Activated CD4-positive, alpha-beta T cell treated with anti-CD3 and anti-CD28 coated beads for 1 hour (primary cell): Measurements from ENCODE around the gene ATP8A2.

ENCODE experiments used
- DNase-seq: peaks from one replicate; pipeline ENCODE4 v3.0.0-alpha.2; 2020

ATP8A2 gene

DNA sequence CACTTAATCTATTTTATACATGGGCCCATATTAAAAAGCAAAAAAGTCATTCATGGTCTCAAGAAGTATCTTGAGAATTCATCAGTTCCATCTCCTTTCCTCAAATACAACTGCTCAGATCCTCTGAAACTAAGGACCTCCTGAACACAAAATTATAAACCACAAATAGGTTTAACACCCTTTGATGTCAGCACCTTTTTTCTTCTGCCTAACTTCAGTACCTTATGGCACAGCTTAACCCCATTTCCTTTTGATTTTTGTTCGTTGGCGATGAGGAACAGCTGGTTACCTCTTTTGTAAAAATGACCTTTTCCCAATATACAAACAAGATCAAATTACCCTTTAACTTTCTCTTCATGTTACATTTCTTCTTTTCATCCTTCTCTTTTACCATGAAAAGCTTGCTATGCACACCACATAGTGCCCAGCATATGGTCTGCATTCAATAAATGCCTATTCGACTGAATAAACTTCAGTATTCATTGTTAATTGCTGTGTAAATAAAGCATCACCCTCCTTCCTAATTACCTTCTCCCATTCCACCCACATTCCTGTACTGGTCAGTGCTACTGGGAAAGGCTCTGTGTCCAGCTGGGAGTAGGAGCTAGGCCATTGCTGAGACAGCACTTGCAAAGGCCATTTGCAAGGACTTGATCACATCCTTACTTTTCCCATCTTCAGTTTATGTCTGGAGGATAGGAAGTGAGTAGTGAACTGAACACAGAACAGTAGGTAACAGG lies 362.1 kb downstream of the ATP8A2 start:
- no peak for DNase-seq

GRCh38 chr13:25738342-25739196 lies 366.8 kb downstream of the ATP8A2 start:
- no peak for DNase-seq

- DNase-seq, result no peak
Measured at GRCh38 chr13:25739376-25739775, 367.6 kb downstream of the ATP8A2 start.

DNA sequence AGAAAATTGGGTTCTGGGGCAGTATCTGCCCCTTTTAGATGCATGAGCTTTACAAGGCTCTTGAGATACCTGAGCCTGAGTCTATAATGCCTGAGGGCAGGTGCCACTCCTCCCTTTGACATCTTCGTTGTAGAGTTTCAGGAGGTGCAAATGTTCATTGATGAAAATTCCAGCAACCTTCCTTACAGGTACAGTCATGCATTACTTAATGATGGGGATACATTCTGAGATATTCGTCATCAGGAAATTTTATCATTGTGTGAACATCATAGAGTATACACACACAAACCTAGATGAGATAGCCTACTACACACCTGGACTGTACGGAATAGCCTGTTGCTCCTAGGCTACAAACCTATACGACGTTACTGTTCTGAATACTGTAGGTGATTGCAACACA lies 370.0 kb downstream of the ATP8A2 start:
- no peak for DNase-seq

DNA sequence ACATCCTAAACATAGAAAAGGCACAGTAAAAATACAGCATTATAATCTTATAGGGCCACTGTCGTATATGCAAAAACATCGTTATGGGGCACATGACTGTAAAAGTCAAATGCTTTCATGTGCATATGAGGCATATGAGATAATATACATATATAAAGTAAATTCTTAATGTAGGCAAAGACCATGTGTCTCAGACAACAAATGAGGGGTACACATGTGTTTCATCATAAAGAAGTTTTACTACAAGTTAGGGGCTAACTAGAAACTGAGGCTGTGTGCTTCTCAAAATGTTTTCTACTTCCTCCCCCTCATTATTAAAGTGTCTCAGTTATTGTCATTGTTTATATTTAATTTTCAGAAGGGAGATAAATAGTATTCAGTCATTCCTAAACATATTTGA lies 370.4 kb downstream of the ATP8A2 start:
- no peak for DNase-seq

GRCh38 chr13:25743421-25743820 lies 371.6 kb downstream of the ATP8A2 start:
- DNase-seq, result no peak

DNA sequence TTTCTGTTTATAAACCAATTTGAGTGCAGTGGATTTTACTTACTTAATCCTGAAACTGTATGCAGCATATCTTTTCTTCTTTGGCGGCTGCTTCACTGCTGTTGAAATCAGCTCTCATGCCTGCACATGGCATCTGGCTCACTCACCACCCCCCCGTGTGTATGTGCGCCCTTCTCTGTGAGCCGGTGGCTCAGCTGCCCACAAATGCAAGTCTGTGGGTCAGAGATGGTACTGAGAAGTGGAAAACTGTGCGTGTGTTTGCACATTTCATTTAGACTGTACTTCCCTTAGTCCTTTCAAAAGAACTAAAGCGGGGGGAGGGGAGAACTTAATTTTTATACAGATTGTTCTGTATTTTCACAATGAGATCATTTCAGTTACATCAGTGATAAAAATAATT lies 372.4 kb downstream of the ATP8A2 start:
- DNase-seq, result no peak

DNA sequence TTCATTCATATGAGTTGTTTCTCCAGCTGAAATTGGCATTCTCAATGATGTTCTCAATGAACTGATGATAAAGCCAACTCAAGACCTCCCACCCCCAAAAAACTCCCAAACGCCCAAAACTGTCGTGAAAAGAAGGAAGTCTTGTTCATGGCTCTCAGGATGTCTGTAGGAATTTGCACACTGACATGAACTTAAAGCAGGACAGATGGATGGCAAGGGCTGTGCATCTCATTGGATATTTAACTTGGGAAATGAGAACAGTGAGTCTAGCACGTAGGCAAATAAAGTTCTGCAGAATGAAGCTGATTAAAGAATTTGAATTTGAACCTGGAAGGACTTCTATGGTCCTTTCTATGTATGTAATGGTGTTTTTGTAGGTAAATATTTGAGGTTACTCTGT lies 374.4 kb downstream of the ATP8A2 start:
- no peak for DNase-seq

DNA sequence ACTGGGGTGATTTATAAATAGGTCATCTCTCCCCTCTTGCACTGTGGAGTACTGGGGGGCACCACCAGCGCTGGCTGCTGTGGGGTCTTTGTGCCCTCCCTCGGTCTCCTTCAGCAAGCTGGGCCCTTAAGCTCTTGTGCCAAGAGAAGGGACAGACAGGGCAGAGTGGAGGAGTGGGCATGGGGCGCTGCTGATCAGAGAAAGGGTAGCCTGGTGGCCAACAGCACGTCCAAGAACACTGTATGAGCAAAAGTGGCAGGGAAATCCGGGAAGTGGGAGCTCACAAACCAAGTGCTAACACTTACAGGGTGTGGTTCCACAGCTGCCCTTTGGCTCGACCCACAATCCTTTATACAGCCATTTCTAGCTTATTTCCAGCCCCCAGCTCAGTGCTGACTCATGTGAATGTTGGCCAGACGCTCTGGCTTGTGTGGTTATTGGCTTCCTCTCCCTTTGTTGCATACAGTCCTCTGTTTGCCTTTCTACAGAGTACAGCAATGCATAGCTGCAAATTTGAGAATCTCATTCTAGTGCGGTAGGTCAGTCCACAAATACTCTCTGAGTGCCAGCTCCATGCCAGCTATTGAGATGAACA lies 381.3 kb downstream of the ATP8A2 start:
- DNase-seq, result no peak

DNA sequence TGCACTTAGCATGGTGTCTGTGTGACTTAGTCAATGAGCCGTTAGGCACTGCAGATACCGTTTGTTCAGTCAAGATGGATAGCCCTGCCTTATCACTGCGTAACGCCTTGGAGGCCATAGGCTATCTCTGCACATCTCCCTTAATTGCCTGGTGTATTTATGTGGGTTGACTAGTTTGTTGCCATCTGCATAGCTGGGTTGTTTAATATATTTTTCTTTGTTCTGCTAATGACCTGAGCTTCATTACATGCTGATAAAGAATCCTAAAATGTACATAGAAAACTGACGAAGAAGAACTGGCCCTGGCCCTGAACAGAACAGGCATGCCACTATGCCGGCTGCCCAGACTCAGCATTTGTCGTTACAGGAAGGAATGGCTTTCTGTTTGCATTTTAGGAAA lies 382.2 kb downstream of the ATP8A2 start:
- DNase-seq, result no peak

GRCh38 chr13:25756251-25756650 lies 384.5 kb downstream of the ATP8A2 start:
- DNase-seq, result no peak

DNA sequence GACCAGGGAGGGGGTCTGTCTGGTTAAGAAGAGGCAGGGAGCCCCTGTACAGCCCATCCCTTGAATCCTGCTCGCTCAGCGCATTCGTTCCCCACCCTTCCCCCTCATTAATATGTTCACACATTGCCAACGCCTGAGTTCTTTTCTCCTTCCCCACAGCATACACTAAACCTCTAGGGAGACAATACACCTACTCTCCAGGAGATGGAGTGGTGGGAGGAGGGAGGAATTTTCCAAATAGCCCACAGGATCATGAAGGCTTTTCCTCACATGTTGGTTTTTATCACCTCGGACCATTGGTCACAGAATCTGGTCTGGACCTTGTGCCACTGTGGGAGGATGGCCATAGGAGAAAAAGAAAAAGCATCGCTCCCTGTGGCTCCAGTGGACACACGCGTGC lies 385.1 kb downstream of the ATP8A2 start:
- no peak for DNase-seq

DNA sequence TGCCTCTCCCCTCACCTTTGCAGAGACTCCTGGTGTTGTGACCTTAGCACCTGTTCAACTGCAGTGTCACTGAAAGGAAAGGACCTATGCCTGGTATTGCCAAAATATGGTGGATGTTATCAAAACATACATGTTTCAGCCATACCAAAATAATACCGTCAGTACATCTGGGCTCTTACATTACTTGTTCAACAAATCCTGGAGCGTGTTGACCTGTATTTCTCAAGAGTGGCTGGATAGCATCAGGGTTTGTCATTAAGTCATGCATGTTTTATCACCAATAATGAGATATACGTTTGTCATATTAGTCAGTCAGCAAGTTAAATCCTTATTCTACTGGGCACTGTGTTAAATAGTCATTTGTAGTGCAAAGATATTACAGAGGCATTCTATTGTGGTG lies 389.3 kb downstream of the ATP8A2 start:
- DNase-seq, result no peak

GRCh38 chr13:25762281-25762680 lies 390.5 kb downstream of the ATP8A2 start:
- no peak for DNase-seq

DNA sequence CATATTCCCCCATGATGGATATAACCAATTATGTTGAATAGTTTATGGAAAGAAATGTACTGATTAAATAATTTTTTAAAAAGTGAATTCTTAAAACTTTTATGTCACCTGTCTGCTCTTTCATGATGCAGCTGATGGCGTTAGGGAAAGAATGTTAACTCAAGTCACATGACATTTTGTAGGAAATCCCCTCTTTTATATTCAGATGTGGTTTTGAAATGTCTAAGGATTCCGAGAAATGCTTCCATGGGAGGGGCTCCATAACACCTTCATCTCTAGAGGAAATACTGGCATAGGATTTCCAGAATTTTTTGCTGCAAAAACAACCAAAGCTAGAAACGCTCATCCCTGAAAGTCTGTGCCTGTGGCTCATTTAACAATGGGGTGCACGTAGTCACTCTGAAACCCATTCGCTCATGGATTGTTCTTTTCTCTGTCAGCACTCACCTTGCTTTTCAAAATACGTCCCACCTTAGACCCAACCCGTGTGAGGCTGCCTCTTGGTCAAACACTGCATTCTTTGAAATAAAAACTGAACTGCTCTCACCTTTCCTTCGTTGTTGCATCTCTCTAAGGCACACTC lies 391.1 kb downstream of the ATP8A2 start:
- no peak for DNase-seq

DNA sequence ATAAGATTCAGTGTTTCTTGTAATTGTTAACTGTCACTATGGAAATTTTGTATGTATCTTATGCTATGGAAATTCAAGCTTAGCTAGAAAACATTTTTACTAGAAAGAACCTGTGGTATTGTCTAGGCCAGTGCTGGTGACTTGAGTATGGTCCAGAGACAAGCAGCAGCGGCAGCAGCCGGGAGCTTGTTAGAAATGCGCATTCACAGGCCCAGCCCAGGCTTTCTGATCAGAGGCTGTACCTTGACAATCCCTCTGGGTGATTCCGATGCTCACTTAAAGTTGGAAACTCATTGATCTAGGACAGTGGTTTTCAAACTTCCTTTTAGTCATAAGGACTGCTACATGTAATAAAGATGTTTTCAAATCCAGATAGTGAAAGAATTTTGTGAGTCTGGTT lies 392.6 kb downstream of the ATP8A2 start:
- DNase-seq, result no peak

DNA sequence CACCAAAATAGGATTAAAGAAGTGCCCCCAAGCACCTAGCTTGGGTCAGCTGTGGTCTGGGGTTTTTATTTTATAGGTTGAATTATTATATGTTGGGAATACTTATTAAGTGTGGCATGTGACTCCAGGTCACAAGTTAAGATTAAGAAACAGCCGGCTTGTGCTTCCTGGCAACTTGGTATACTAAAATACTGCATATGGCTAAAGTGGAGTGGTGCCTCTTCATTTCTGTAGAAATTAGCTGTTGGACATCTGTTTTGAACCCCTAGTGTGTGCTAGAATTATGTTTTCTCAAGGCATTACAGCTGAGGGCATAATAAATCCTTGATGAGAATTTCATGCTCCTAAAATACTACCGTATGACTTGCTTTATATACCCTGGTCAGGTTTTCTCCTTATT lies 393.5 kb downstream of the ATP8A2 start:
- DNase-seq, result no peak

DNA sequence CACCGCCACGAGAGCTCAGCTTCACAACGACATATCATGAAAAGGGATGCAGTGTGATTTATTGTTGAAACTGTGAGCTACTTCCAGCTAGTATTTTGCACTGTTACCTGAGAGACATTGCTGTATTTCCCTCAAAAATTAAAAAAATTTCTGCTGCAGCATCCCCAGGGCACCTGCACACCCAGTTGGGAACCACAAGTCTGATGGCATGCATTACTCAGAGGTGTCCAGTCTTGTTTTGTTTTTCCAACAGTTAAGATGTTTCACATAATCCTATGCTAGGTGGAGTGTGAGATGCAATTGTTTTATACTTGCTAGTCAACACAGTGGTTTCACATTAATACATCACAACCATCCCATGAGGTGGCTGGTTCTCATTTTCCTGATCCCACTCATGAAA lies 394.8 kb downstream of the ATP8A2 start:
- no peak for DNase-seq

- no peak for DNase-seq
Measured at GRCh38 chr13:25766991-25767390, 395.2 kb downstream of the ATP8A2 start.

DNA sequence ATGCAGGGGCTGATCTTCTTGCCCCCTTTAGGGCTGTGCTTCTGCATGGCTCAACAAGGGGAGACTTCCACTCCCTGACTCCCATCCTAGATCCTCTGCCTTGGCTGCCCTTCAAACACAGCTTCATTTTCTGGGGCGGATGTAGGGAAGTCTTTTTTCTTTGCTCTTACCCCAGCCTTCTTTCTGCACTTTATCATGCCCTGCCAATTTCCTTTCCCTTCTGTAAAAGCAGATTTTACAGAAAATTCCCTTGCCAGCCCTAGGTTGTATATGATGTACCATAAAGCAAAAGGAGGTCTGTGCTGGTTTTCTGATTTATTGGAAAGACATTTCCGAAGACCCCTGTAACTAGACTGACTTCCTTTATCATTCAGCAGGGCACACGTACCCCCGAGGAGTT lies 396.6 kb downstream of the ATP8A2 start:
- DNase-seq, result no peak

- DNase-seq, result no peak
Measured at GRCh38 chr13:25768838-25769237, 397.1 kb downstream of the ATP8A2 start.

DNA sequence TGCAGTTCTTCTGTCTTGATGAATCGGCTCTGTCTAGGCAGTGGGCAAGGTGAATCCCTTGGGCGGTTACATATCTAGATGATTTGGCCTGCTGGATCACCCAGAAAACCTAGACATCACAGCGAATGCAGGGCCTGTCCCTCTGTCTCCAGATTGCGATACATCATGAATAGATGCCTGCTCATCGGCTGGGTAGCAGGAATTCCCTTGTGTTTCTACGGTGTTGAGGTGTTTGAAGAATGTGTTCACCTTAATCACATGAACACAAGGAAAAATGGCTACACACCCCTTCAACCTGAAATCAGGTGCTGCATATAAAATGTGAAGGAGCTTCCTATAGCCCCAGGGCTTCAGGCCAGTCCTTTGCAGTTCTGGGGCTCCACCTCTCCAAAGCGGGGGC lies 398.8 kb downstream of the ATP8A2 start:
- no peak for DNase-seq

- DNase-seq, result no peak
Measured at GRCh38 chr13:25771202-25771601, 399.4 kb downstream of the ATP8A2 start.
